Hepatocyte (in vitro differentiated cells): ENCODE results near the gene ANKRD11. TPM values are rescaled to one million over a fixed set of nuclear protein-coding genes. Genes with fewer than 3 reads are reported as not detected.
"Not testable (repeated sequence)": the region's sequence is repeated elsewhere in the genome, so short reads cannot be mapped to it uniquely, and the experiment has no call there.

Experiments used
- DNase-seq: peaks from one replicate; pipeline ENCODE4 v3.0.0-alpha.2; 2016; ENCODE audit warnings: low spot score
- H2AFZ ChIP-seq: fragments of 200-600 bp; sonication (generic); 2 replicates; pipeline ENCODE4 v1.6.0; 2016; ENCODE audit warnings: antibody characterized with exemption, mild to moderate bottlenecking
- H3K27ac ChIP-seq: fragments of 200-600 bp; sonication (generic); 2 replicates; pipeline ENCODE4 v1.5.1; 2016; ENCODE audit warnings: mild to moderate bottlenecking
- H3K27me3 ChIP-seq: fragments of 200-600 bp; sonication (generic); 2 replicates; pipeline ENCODE4 v1.6.1; 2016
- H3K36me3 ChIP-seq: fragments of 200-600 bp; sonication (generic); replicated peaks from 2 replicates; pipeline ENCODE4 v1.5.1; 2016; ENCODE audit warnings: low read depth; ENCODE audit not compliant: insufficient read depth
- H3K4me1 ChIP-seq: fragments of 200-600 bp; sonication (generic); 2 replicates; pipeline ENCODE4 v1.5.1; 2016; ENCODE audit warnings: mild to moderate bottlenecking, moderate library complexity; ENCODE audit not compliant: insufficient read depth
- H3K4me2 ChIP-seq: fragments of 200-600 bp; sonication (generic); 2 replicates; pipeline ENCODE4 v1.6.0; 2016
- H3K4me3 ChIP-seq: fragments of 200-600 bp; sonication (generic); 2 replicates; pipeline ENCODE4 v1.5.1; 2016; ENCODE audit warnings: mild to moderate bottlenecking
- H3K79me2 ChIP-seq: fragments of 200-600 bp; sonication (generic); 2 replicates; pipeline ENCODE4 v1.6.0; 2017; ENCODE audit warnings: mild to moderate bottlenecking
- H3K9me2 ChIP-seq: fragments of 200-600 bp; sonication (generic); replicated peaks from 2 replicates; pipeline ENCODE4 v1.6.0; 2017; ENCODE audit warnings: mild to moderate bottlenecking; ENCODE audit not compliant: insufficient read depth
- H3K9me3 ChIP-seq: fragments of 200-600 bp; sonication (generic); 2 replicates; pipeline ENCODE4 v1.5.1; 2016; ENCODE audit warnings: low read depth, mild to moderate bottlenecking
- H4K20me1 ChIP-seq: fragments of 200-600 bp; sonication (generic); 2 replicates; pipeline ENCODE4 v1.6.0; 2016; ENCODE audit warnings: mild to moderate bottlenecking; ENCODE audit not compliant: insufficient read depth, poor library complexity, severe bottlenecking
- CTCF ChIP-seq: fragments of 200-600 bp; sonication (generic); IDR thresholded peaks from 2 replicates; pipeline ENCODE4 v1.5.1; 2016; ENCODE audit warnings: antibody characterized with exemption, mild to moderate bottlenecking; ENCODE audit not compliant: poor library complexity
- EZH2 ChIP-seq: fragments of 200-600 bp; sonication (generic); IDR thresholded peaks from 2 replicates; pipeline ENCODE4 v1.6.1; 2016; ENCODE audit warnings: antibody characterized with exemption, mild to moderate bottlenecking, borderline replicate concordance
- EZH2phosphoT487 ChIP-seq: fragments of 200-600 bp; sonication (generic); IDR thresholded peaks from one replicate; pipeline ENCODE4 v1.6.1; 2018; ENCODE audit warnings: antibody characterized with exemption, mild to moderate bottlenecking, low read depth, moderate library complexity; ENCODE audit not compliant: unreplicated experiment, severe bottlenecking
- WGBS: methylation state at CpG from one replicate; pipeline ENCODE4 v1.1.6; 2016; ENCODE audit warnings: low lambda C conversion rate; ENCODE audit errors: missing lambda C conversion rate; 5-methylcytosine and 5-hydroxymethylcytosine counted together
- polyA plus RNA-seq: library from polyadenylated mRNA; unstranded; fragments of >200 nt; fragmentation: Nextera tagmentation; extraction: Ambion mirVana; gene quantifications from 2 replicates; pipeline ENCODE4 v1.2.1, GENCODE V29; 2016
- total RNA-seq: library from RNA; depleted of rRNA; stranded (reverse); fragments of >200 nt; gene quantifications from 2 replicates; pipeline ENCODE4 v1.2.3, GENCODE V29; 2014

Gene ANKRD11
- total and polyA plus RNA-seq, 2 experiments from 2014 or later: 48.7 to 130 TPM

- H3K27me3 ChIP-seq: no peaks in the 10 kb centered on the region
- DNase-seq: no peak
- no peak overlapping the region for H3K27ac ChIP-seq
- 83% methylated on average over 16 of the region's 16 CpGs for WGBS
- peaks cover 87% of the 10 kb centered on the region for H3K79me2 ChIP-seq
- H3K4me1 ChIP-seq: no peaks in the 10 kb centered on the region
- no peak overlapping the region for H3K4me3 ChIP-seq
- H4K20me1 ChIP-seq: peaks cover 79% of the 10 kb centered on the region
- H2AFZ ChIP-seq: no peak overlapping the region
- no peak overlapping the region for H3K4me2 ChIP-seq
- TF ChIP-seq EZH2phosphoT487: no peak
- TF ChIP-seq CTCF: no peak
- TF ChIP-seq EZH2: no peak
- peaks cover 4% of the 10 kb centered on the region for H3K36me3 ChIP-seq
- H3K9me2 ChIP-seq: no peaks in the 10 kb centered on the region
- H3K9me3 ChIP-seq: no peaks in the 10 kb centered on the region
These were observed 180.8 kb downstream of the ANKRD11 start for GRCh38 chr16:89309438-89310122.

- no peak overlapping the region for H2AFZ ChIP-seq
- peaks cover 87% of the 10 kb centered on the region for H3K79me2 ChIP-seq
- no peak overlapping the region for H3K4me3 ChIP-seq
- no peak for DNase-seq
- peaks cover 76% of the 10 kb centered on the region for H4K20me1 ChIP-seq
- no peak for TF ChIP-seq EZH2
- peak; percentile 40 for TF ChIP-seq CTCF
- 90% methylated on average over 30 of the region's 30 CpGs for WGBS
- H3K9me3 ChIP-seq: no peaks in the 10 kb centered on the region
- no peak overlapping the region for H3K4me2 ChIP-seq
- no peaks in the 10 kb centered on the region for H3K27me3 ChIP-seq
- peaks cover 4% of the 10 kb centered on the region for H3K36me3 ChIP-seq
- no peak overlapping the region for H3K27ac ChIP-seq
- H3K4me1 ChIP-seq: no peaks in the 10 kb centered on the region
- no peaks in the 10 kb centered on the region for H3K9me2 ChIP-seq
These were observed 181.7 kb downstream of the ANKRD11 start for GRCh38 chr16:89308391-89309333.

- Histone ChIP-seq H3K9me2 (no peaks in the 10 kb centered on the region), H3K27me3 (no peaks in the 10 kb centered on the region), H3K4me1 (no peaks in the 10 kb centered on the region), H3K36me3 (peaks cover 4% of the 10 kb centered on the region), H3K4me3 (no peak overlapping the region), H3K79me2 (peaks cover 87% of the 10 kb centered on the region), H2AFZ (no peak overlapping the region), H4K20me1 (peaks cover 74% of the 10 kb centered on the region), H3K4me2 (no peak overlapping the region), H3K9me3 (no peaks in the 10 kb centered on the region), H3K27ac (no peak overlapping the region)
- WGBS: 92% methylated on average over 14 of the region's 14 CpGs
- no peak for TF ChIP-seq EZH2
- TF ChIP-seq CTCF: no peak
- no peak for TF ChIP-seq EZH2phosphoT487
- DNase-seq: no peak
These were observed 182.9 kb downstream of the ANKRD11 start for GRCh38 chr16:89307421-89307805.

GRCh38 chr16:89306457-89307420 lies 183.6 kb downstream of the ANKRD11 start:
- not testable (repeated sequence) for H3K9me2 ChIP-seq, H3K9me3 ChIP-seq, H3K27me3 ChIP-seq, H3K4me1 ChIP-seq, H3K4me2 ChIP-seq, H3K4me3 ChIP-seq, H3K36me3 ChIP-seq, H3K27ac ChIP-seq, H2AFZ ChIP-seq, DNase-seq
- H3K79me2 ChIP-seq: peaks cover 87% of the 10 kb centered on the region
- peaks cover 75% of the 10 kb centered on the region for H4K20me1 ChIP-seq
- WGBS: over 99% methylated on average over 20 of the region's 69 CpGs
